ENCODE measurements around the gene FFAR2.
A peak's percentile ranks its signal among the peaks of the same experiment; 100 is the strongest.
"Not testable (repeated sequence)": the region's sequence is repeated elsewhere in the genome, so short reads cannot be mapped to it uniquely, and the experiment has no call there.

The FFAR2 gene

DNA sequence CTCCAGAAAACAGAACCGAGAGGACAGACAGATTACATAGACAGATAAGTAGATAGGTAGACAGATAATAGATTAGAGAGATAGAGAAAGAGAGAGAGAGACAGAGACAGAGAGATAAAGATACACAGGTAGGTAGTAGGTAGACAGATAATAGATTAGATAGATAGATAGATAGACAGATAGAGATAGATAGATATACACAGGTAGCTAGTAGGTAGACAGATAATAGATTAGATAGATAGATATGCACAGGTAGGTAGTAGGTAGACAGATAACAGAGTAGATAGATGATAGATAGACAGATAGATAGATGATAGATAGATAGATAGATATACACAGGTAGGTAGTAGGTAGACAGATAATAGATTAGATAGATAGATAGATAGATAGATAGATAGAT is 10.1 kb downstream of the FFAR2 start:
- DNase-seq = no peak

DNA sequence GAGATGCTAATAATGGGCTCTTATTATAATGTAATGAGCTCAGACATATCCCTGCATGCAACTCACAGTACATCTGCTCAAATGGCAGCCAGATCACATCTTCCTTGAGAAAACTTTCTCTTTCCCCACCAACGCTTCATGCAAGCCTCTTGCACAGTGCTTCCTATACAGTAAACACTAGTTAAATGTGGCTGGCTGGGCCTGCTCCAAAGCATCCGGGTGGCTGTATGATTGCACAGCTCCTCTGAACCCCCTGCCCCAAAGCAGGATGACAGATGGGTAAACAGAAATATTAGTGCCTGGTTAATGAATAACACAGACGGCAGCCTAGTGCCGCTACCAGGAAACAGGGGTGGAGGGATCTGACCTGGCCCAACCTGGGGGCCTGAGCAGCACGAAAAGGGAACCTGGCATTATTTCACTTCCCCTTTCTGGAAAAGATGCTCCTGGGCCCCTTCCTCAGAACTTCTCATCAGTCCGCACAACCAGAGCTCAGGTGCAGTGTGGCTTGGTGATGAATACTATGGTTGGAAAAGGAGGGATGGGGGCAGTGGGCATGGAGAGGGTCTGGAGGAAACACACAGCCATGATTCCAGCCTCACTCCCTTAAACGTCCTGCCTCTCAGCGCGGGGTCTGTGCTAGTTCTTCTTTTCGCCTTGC is 10.8 kb downstream of the FFAR2 start:
- no peak for DNase-seq

DNA sequence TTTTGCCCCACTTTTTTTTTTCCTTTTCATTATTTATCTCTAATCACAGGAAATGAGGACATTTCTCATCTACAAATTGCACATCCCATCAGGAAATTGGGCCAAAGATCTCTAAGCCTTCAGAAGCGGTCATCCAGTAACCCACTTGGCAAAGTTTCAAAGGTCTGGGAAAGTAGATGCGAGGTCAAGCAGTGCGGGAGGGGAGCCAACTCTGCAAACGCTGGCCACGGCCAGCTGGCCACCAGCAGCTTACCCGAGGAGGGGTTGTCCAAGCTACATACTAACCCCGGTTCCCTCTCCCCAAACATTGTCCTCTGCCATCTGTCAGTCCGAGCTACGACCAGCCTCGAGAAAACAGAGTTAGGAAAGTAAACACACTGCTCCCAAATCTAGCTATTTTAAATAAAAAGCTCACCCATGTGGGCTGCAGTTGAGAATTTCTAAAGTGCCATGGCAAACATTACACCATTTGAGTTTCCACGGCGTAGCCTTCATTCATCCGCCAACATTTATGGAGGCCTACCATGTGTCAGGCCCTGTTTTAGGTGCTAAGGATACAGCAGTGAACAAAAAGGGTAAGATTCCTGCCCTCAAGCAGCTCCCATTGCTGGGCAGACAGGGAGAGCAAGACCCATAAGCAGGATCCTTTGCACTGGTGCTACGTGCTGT is 11.5 kb downstream of the FFAR2 start:
- DNase-seq = no peak

DNA sequence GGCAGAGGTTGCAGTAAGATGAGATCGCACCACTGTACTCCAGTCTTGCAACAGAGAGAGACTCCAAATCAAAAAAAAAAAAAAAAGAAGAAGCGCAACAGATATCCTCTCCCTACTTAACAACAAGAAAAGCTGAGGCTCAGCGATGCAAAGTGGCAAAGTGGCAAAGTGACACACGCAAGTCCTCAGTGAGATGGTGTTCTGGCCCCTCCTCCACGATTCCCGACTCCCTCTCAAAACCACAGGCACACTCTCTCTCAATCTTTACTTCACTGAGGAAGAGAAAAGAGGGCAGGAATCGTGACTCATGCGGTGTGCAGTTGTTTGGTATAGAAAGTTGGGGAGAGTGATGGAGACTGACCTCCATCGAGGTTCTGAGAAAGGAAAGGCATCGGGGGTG is 12.6 kb downstream of the FFAR2 start:
- DNase-seq = no peak

DNA sequence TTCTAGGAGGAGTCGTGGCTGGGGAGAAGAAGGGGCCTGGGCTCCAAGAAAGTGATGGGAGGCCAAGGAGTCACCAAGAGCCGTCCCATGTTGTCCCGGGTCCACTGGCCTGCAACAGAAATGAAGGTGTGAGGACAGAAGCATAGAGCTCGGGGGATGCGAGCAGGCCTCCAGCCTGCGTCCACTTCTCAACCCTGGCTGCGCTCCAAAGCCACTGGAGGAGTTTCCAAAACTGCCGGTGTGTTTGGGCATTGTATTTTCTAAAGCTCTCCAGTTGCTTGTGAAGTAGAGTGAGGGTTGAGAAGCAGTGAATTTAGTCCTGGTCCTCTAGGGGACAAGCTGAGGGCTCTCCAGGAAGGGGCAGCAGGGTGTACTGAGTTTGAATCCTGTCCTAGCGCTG is 13.0 kb downstream of the FFAR2 start:
- no peak for DNase-seq

DNA sequence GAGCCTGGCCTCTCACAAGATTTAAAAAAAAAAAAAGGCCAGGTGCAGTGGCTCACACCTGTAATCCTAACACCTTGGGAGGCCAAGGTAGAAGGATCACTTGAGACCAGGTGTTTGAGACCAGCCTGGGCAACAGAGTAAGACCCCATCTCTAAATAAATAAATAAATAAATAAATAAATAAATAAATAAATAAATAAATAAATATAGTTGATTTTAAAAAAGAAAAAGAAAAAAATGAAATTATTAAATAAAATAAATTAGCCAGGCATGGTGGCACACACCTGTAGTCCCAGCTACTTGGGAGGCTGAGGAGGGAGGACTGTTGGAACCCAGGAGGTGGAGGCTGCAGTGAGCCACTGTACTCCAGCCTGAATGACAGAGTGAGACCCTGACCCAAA is 13.7 kb downstream of the FFAR2 start:
- not testable (repeated sequence) for DNase-seq

DNA sequence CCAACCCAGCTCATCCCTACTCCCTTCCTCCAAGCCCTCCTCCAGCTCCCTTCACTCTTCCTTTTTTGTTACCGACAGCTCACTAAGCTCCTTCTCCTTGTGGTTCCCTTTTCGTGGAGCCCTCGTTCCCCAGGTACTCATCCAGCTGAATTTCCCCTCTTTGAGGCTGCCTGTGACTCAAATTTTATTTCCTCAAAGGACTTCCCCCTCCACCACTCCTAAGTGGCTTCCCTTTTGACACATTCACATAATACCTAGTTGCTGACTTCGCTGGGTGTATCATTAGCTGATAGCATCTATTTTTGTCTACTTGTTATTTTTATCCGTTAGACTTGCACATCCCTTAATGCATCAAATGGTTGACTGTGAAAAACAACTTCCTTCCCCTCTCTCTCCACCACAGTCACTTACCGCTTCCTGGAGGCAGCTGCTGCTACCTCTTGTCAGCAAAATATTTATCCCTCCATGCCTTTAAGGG is 14.5 kb downstream of the FFAR2 start:
- DNase-seq = peak; percentile 56

DNA sequence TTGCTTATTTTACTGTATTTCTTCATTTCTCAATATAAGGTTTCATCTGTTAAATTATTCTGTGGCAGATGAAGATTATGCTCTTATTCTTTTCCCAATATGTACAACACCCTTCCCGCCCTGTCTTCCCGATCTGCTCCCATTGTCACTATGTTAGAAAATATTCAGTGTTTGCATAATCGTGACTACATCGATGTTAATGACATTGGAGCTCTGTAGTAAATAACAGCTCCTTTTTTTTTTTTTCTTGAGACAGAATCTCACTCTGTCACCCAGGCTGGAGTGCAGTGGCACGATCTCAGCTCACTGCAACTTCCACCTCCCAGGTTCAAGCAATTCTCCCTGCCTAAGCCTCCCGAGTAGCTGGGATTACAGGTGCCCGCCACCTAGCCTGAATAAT is 14.9 kb downstream of the FFAR2 start:
- not testable (repeated sequence) for DNase-seq

DNA sequence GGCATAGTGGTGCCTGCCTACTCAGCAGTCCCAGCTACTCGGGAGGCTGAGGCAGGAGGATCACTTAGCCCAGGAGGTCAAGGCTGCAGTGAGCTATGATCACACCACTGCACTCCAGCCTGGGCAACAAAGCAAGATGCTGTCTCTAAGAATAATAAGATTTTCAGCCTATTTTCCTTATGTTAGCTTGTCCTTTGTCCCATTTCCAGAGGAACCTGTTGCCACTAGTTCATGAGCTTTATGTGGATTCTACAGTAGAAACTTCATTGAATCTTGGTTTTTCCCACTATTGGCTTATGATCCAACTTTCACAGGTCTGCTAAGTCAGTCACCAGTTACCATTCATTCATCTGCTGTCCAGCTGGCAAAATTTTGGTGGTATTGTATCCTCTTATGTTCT is 18.2 kb downstream of the FFAR2 start:
- DNase-seq = no peak

DNA sequence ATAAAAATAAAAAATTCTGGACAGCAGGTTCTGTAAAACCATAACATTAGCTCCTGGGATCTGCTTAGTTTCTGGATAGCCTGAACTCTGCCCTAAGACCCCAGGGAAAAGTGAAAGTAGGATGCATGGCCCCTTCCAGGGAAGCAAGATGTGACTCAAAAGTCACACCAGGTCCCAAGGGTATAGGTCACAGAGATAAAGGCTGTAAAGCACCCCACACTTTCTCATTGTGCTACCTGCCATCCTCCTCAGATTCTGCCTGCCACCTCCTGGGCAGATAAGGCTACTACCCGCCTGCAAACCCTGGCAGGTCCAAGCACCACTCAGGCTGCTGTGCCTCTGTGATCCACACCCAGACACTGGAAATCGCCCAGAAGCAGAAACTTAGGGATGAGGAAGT is 20.6 kb downstream of the FFAR2 start:
- DNase-seq = peak; percentile 72

DNA sequence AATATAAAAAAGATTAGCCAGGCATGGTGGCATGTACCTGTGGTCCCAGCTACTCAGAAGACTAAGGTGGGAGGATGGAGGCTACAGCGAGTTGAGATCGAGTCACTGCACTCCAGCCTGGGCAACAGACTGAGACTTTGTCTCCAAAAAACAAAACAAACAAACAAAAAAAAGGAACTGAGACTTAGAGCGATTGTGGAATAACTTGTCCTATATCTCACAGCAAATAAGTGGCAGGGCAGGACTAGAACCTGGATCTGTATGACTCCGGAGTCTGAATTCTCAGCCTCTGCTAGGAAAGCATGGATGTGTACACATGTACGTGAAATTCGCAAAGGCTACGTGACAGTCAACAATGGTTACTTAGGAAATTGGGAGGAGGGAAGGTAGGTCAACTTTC is 22.1 kb downstream of the FFAR2 start:
- DNase-seq = no peak

DNA sequence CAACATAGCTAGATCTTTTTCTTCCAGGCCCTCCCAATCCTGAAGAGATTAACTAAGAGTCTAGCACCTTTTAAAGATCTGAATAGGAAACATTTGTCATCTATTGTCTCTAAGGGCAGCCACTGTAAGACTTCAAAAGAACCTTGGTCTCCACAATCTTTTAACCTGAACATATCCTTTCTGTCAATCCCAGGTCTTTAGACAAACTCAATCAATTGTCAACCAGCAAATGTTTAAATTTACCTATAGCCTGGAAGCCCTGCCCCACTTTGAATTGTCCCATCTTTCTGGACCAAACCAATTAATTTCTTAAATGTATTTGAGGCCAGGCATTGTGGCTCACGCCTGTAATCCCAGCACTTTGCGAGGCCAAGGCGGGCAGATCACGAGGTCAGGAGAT is 23.0 kb downstream of the FFAR2 start:
- not testable (repeated sequence) for DNase-seq

DNA sequence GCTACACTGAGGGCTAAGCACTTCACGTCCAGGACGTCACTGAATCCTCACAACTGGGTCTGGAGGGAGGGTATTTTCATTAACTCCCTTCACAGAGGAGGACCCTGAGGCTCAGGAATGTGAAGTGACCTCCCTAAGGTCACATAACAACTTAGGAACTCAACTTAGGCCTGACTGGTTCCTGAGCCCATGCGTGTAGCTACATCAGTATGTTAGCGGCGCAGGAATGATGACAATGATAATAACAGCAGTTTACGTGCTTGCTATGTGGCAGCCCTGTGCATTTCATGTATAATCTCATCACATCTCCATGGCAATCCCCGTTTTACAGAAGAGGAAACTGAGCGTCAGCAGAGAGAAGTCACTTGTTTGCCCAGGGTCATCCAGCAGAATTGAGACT is 23.9 kb downstream of the FFAR2 start:
- no peak for DNase-seq

DNA sequence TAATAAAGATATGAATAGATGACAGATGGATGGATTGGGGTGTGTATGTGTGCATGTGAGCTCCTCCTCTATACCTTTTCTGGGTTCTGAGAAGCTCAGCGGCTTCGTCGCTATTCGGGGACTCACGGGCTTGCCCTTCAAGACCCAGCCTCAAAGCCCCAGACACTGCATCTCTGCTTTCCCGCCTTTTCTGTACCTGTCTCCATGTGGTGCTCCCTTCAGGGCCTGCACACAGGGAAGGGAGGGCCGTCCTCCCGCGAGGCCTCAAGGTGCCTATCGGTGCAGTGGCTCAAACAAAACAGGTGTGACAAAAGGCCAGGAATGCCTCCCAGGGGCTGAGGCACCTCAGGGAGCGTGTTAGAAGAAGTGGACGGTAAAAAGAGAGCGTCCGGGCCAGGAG is 26.0 kb downstream of the FFAR2 start:
- no peak for DNase-seq

DNA sequence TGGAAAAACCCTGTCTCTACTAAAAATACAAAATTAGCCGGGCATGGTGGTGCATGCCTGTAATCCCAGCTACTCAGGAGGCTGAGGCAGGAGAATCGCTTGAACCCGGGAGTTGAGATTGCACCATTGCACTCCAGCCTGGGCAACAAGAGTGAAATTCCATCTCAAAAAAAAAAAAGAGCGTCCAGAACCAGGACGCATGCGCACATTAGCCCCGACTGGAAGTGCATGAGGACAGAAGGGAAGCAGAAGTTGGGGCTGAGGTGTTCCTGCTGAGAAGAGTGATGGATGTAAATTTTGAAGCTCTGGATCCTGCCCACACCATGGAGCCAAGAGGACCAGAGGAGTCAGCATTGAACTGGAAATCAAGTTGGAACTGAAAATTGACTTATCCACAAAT is 26.5 kb downstream of the FFAR2 start:
- not testable (repeated sequence) for DNase-seq

DNA sequence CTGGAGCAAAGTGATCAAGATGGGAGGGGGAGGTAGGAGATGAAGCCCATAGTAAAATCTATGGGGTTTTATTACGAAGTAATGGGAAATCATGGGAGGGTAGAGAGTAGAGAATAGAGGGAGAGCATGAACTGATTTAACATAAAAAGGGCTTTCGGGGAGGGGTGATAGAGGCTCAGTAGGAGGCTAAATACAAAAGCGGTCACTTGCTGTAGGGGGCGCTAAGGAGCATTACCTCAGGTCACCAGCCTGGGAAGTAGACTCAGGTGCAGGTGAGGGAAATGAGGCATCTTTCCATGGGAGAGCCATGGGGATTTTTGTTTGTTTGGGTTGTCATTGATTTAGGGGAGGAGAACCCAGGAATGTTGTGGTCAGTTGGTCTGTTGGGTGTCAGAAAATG is 28.1 kb downstream of the FFAR2 start:
- DNase-seq = no peak

DNA sequence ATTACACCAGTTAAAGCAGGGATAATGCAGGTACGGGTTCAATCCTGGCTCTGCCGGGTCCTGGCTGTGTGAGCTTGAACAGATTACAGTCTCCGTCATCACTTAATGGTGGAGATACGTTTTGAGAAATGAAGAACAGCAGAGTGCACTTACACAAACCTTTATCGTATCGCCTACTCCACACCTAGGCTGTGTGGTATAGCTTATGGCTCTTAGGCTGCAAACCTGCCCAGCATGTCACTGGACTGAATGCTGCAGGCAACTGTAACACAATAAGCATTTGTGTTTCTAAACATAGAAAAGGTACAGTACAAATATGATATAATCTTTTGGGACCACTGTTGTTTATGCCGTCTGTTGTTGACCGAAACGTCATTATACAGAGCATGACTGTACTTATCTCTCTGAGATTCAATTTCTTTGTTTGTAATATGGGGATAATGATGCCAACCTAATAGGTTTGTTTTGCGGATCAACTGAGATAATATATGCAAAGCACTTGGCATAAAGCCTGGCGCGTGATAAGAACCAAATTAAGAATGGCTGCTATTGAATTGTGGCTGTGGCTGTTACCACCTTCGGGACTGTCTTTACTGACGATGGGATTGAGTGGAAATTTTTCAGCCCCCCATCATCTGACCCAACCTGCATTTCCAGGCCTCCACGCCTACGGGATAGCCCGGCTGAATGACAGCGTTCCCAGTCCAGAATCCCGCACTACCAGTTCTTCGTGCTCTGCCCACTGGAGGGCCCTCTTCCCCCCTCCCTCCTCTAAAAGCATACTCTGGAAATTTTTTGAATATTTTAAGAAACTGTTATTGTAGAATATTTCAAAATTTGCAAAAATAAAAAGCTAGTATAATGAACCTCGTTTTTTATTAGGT is 31.0 kb downstream of the FFAR2 start:
- no peak for DNase-seq

DNA sequence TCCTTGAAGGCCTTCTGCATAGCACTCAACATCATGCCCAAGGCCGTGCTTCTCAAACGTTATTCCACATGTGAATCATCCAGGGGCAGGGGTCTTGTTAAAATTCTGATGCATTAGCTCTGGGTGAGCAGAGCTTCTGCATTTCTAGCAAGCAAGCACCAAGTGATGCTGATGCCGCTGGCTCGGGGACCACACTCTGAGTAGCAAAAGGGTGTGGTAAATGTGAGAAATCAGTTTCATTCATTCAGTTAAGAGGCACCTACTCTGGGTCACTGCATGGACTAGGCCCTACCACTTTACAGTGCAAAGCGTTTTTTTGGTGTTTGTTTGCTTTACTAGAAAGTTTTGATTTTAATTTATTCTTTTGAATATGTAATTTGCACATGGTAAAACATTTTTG is 35.0 kb downstream of the FFAR2 start:
- no peak for DNase-seq

DNA sequence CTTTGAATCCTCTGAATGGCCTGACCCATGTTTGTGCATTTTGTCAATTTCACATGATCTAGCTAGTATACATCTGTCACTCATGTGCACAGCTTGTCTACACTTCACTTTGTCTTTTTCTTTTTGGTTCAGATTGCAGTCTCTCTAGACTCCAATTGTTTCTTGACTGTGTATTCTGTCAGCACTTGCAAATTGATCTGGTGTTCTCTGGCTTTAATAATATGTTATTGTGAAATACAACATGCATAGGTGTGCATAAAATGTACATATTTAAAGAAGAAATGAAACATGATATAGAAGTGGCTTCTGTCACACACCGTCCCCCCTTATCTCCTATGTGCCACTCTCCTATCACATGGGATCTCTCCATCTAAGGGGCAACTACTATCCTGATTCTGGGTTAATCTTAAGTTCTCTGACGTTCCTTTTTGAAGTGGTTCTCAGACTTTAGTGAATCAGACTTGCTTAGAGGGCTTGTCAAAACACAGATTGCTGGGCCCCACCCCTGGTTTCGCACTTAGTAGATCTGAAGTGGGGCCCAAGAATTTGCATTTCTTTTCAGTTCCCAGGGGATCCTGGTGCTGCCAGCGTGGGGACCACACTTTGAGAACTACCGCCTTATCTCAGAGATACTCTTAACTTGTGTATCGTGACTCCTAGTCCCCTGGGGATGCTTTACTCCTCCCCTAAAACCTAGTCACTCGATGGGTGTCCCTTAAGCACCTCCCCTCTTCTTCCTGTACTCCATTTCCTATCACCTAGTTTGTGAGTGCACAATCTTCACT is 36.4 kb downstream of the FFAR2 start:
- DNase-seq = no peak

DNA sequence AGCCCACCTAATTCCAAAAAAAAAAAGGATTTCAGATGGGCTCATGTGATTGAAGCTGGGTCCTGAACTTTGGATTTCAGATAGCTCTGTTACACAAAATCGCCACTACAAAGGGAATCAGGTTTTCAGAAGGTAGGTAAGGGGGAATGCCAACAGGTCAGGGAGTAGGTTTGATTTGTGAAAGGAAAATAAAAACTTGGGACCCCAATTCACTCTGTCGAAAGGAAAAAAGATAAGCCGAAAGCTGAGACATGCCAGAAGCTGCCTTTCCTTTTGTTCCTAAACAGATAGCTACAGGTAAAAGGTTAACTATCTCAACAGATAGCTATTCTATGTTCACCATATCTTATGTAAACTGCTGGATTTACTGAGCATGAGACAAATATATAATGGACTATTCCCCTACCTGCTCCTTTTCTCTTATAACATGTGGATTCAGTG is 38.2 kb downstream of the FFAR2 start:
- no peak for DNase-seq

DNA sequence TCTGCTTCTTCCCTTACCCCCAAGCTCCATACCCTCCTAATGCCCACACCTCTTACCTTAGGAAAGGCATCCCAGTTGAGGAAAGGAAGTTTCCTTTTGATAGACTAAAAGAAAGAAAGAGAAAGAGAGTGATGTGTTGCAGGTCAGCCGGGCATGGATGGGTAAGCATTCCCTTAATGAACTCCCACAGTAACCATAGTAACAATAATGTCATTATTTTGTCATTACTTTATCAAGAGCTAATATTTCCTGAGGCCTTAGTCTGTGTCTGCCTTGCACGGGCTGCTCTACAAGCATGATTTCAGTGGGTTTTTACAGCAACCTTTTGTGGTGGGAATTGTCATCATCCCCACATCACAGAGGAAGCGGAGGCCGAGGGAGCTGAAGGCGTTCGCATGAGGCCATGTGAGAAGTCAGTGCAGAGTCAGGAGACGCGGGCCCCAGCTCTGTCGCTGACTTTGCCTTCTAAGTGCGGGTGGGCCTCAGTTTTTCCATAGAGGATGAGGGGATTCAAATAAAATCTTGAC is 39.7 kb downstream of the FFAR2 start:
- DNase-seq = no peak

DNA sequence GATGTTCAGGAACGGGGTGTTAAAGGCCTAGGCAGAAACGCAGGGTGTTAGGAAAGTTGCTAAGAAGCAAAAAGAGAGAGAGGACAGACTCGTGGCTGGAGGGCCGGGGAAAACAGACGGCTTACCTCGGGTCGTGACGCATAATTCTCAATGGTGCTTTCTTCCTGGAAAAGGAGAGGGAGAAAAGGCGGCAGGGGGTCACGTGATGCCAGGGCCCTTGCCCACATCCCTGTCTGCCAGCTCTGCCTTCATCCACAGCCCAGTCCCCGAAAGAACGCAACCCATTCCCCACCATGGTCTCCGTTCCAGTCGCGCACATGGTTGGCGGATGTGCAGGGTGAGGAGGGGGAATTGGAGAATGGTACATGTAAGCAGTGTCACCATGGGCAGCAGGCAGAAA is 40.6 kb downstream of the FFAR2 start:
- DNase-seq = no peak

DNA sequence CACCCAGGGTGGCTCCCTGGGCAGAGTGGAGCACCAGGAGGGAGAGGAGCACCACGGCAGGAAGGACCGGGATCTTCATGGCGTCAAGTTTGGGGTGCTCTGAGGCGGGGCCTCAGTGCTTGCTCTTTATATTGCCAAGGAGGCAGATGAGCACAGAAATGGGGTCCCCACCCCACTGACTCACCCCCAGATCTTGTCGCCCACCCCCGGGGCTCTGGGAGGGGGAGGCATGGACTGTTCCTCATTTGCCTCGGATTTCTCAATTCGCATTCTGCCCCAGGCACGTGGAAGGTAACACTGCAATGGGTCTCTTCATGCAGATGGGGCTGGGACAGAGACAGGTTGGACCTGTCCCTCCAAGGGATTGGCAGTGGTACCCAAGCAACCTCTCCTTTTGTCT is 42.3 kb downstream of the FFAR2 start, which contains the start of gene KRTDAP:
TSS of gene KRTDAP (minus strand) at position 101 of the 400 bp plus-strand sequence. CDS start at position 79, 22 bp downstream.
- DNase-seq = no peak

Data from CD4-positive, alpha-beta T cell treated with Interleukin-6 for 4 hours (primary cell).